ENCODE results near the gene PDZD7.

Gene PDZD7

GRCh38 chr10:101011517-101012423 lies 19.2 kb downstream of the PDZD7 start:
- Histone ChIP-seq H3K27ac (ENCODE audit: extremely low read depth, low read depth, low read length) (no peak overlapping the region), H3K4me1 (ENCODE audit: control insufficient read depth, insufficient read depth, low read length) (peaks cover 4% of the 10 kb centered on the region; the same call in 1 of the 2 replicates), H3K4me3 (ENCODE audit: low read depth, low read length) (no peak overlapping the region), H3K9me3 (ENCODE audit: control insufficient read depth, insufficient read depth, low read depth, low read length) (no peaks in the 10 kb centered on the region), H3K36me3 (ENCODE audit: control insufficient read depth in 2 of 2, insufficient read depth in 1 of 2, low read length in 2 of 2) (peaks cover 0 to 10% of the 10 kb centered on the region in 2 experiments; a peak in 1 of 3 replicates)
- ChIA-PET POLR2A (interaction anchor here (1.2 to 2.4 kb wide), 2 partner anchors 13 to 50 kb away, joined by 4 to 7 read pairs; partner anchors contain the start of gene KAZALD1), CTCF (interaction anchor here (0.6 to 4.8 kb wide), 12 partner anchors 8 to 131 kb away, joined by 3 to 64 read pairs (median 4); partner anchors contain the start of gene LZTS2)
- TF ChIP-seq SCRT2 (tag by site-specific recombination; IDR thresholded peaks at IDR 0.05) (no peak), CTCF (tag by site-specific recombination; IDR thresholded peaks at IDR 0.05) (peak; percentile 34), TCF7L2 (IDR thresholded peaks at IDR 0.05; ENCODE audit: borderline replicate concordance, low read depth, low read length) (no peak), ZBTB6 (tag by site-specific recombination; IDR thresholded peaks at IDR 0.05) (peak; percentile 74), ZNF658 (tag by site-specific recombination; IDR thresholded peaks at IDR 0.05) (no peak), GLIS2 (tag by site-specific recombination; IDR thresholded peaks at IDR 0.05) (0 out of 2 replicates have a peak, but pooled peaks have one; percentile 42), ZNF341 (tag by site-specific recombination; IDR thresholded peaks at IDR 0.05; ENCODE audit: low read depth) (no peak), HIC1 (tag by site-specific recombination; IDR thresholded peaks at IDR 0.05) (no peak), PRDM10 (tag by site-specific recombination; IDR thresholded peaks at IDR 0.05) (peak; percentile 37; the same call in 1 of the 2 replicates), KLF17 (tag by site-specific recombination; IDR thresholded peaks at IDR 0.05) (no peak)

GRCh38 chr10:101010329-101010728 lies 20.6 kb downstream of the PDZD7 start:
- Histone ChIP-seq H3K27ac (ENCODE audit: extremely low read depth, low read depth, low read length) (no peak overlapping the region), H3K4me3 (ENCODE audit: low read depth, low read length) (no peak overlapping the region), H3K4me1 (ENCODE audit: control insufficient read depth, insufficient read depth, low read length) (peaks cover 4% of the 10 kb centered on the region; the same call in 1 of the 2 replicates), H3K36me3 (ENCODE audit: control insufficient read depth in 2 of 2, insufficient read depth in 1 of 2, low read length in 2 of 2) (peaks cover 0 to 24% of the 10 kb centered on the region in 2 experiments; a peak in 1 of 3 replicates), H3K9me3 (ENCODE audit: control insufficient read depth, insufficient read depth, low read depth, low read length) (no peaks in the 10 kb centered on the region)
- ChIA-PET CTCF (interaction anchor here (0.6 to 4.8 kb wide), 7 partner anchors 8 to 72 kb away, joined by 3 to 64 read pairs (median 13); partner anchors contain the start of gene LZTS2), POLR2A (interaction anchor here (0.6 to 2.4 kb wide), 2 partner anchors 12 to 14 kb away, joined by 3 to 7 read pairs; no protein-coding TSS in a partner anchor)
- TF ChIP-seq ZSCAN30 (tag by site-specific recombination; IDR thresholded peaks at IDR 0.05) (no peak), YY1 (tag by site-specific recombination; IDR thresholded peaks at IDR 0.05) (no peak), ZNF16 (tag by site-specific recombination; IDR thresholded peaks at IDR 0.05; ENCODE audit: low read depth) (no peak), ZNF777 (tag by site-specific recombination; IDR thresholded peaks at IDR 0.05; ENCODE audit: borderline replicate concordance) (no peak), ZNF791 (tag by site-specific recombination; IDR thresholded peaks at IDR 0.05) (no peak), ZNF555 (tag by site-specific recombination; conservative IDR thresholded peaks at IDR 0.05) (no peak), BCL6B (tag by site-specific recombination; IDR thresholded peaks at IDR 0.05) (no peak), ZNF292 (tag by site-specific recombination; IDR thresholded peaks at IDR 0.05; ENCODE audit: borderline replicate concordance, low read depth) (no peak), ZNF449 (tag by site-specific recombination; IDR thresholded peaks at IDR 0.05) (no peak)
